CD8-positive, alpha-beta memory T cell (primary cell): ENCODE measurements around the gene ADGRD2. TPM values are rescaled to one million over a fixed set of nuclear protein-coding genes. Genes with fewer than 3 reads are reported as not detected.

ENCODE experiments used
- CTCF ChIA-PET: fragments of 350-600 bp; sonication (Branson Sonifier 250); formaldehyde crosslinking; loops from one replicate; lab custom pipeline; 2021; ENCODE audit warnings: antibody characterized with exemption; lab: Charles Lee
- POLR2A ChIA-PET: fragments of 350-600 bp; sonication (Branson Sonifier 250); formaldehyde crosslinking; loops from one replicate; lab custom pipeline; 2021; ENCODE audit warnings: antibody characterized with exemption; lab: Charles Lee
- DNase-seq, 5 donors: peaks; one replicate each; pipeline versions ENCODE4 v3.0.0 to v3.0.0-alpha.2; 2020 to 2022; ENCODE audit warnings: mixed read lengths in 1 of 5
- H3K27ac ChIP-seq: one replicate; pipeline ENCODE4 v1.7.0; 2013; ENCODE audit warnings: low read depth, mild to moderate bottlenecking, low read length, moderate library complexity
- H3K27me3 ChIP-seq: 2 replicates; pipeline ENCODE4 v1.7.0; 2013; ENCODE audit warnings: low read length, mild to moderate bottlenecking; ENCODE audit not compliant: insufficient read depth, poor library complexity, severe bottlenecking
- H3K36me3 ChIP-seq: 2 replicates; pipeline ENCODE4 v1.7.0; 2013; ENCODE audit warnings: mild to moderate bottlenecking, low read length, moderate library complexity; ENCODE audit not compliant: insufficient read depth
- H3K4me1 ChIP-seq: 2 replicates; pipeline ENCODE4 v1.7.0; 2013; ENCODE audit warnings: mild to moderate bottlenecking, low read length, moderate library complexity; ENCODE audit not compliant: insufficient read depth
- H3K4me3 ChIP-seq: 2 replicates; pipeline ENCODE4 v1.7.0; 2013; ENCODE audit warnings: mild to moderate bottlenecking, low read length
- H3K9me3 ChIP-seq: 2 replicates; pipeline ENCODE4 v1.7.0; 2013; ENCODE audit warnings: mild to moderate bottlenecking, low read length
- H3K27ac Mint-ChIP-seq, 8 donors: one replicate each; pipeline ENCODE4 v1.8.0; 2020 to 2021; ENCODE audit warnings: mixed read lengths in 8 of 8, mild to moderate bottlenecking in 6 of 8, inconsistent platforms in 3 of 8, moderate library complexity in 3 of 8
- H3K27me3 Mint-ChIP-seq, 2 donors: one replicate each; pipeline ENCODE4 v1.8.0; 2020 to 2021; ENCODE audit warnings: mixed read lengths in 2 of 2, mild to moderate bottlenecking in 1 of 2, moderate library complexity in 1 of 2
- H3K36me3 Mint-ChIP-seq, 3 donors: one replicate each; pipeline ENCODE4 v1.8.0; 2020 to 2021; ENCODE audit warnings: mixed read lengths in 3 of 3, inconsistent platforms in 1 of 3, mild to moderate bottlenecking in 1 of 3
- H3K4me1 Mint-ChIP-seq, 3 donors: one replicate each; pipeline ENCODE4 v1.8.0; 2020 to 2021; ENCODE audit warnings: mixed read lengths in 3 of 3, inconsistent platforms in 1 of 3, mild to moderate bottlenecking in 1 of 3
- H3K4me3 Mint-ChIP-seq, 7 donors: one replicate each; pipeline ENCODE4 v1.8.0; 2020 to 2021; ENCODE audit warnings: mixed read lengths in 7 of 7, mild to moderate bottlenecking in 6 of 7, moderate library complexity in 4 of 7, inconsistent platforms in 2 of 7
- H3K9me3 Mint-ChIP-seq, 5 donors: one replicate each; pipeline ENCODE4 v1.8.0; 2020 to 2022; ENCODE audit warnings: mixed read lengths in 5 of 5, mild to moderate bottlenecking in 3 of 5, moderate library complexity in 2 of 5, inconsistent platforms in 1 of 5
- polyA plus RNA-seq: library from polyadenylated mRNA; unstranded; fragments of 300-500 nt; fragmentation: Illumina TruSeq; gene quantifications from one replicate; pipeline ENCODE4 v1.2.3, GENCODE V29; 2021
- total RNA-seq, 2 experiments: library from RNA; stranded (reverse); gene quantifications; one replicate each; pipeline ENCODE4 v1.2.3, GENCODE V29; 2021

ADGRD2 gene
- total and polyA plus RNA-seq, 3 experiments from 2014 or later = not detected

DNA sequence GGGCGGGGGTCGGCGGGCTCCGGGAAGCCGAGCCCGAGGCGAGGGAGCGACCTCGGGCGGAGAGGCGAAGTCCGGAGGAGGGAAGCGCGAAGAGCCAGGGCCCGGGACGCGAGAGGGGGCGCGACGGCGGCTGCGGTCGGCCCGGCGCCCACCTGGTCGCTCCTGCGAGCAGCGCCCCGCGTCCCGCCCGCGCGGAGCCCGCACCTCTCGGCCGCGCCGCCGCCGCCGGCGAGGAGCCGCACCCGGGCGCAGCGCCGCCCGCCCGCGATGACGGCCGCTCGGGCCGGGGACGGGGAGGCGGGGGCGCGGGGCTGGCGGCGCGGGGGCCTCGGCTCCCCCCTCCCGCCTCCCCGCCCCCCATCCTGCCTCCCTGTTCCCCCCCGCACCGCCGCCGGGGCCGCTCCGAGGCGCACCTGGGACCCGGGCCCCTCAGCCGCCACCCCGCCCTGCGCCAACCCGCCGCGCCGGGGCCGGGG is 54.3 kb downstream of the ADGRD2 start:
- H3K4me1 ChIP-seq = peaks cover 4% of the 10 kb centered on the region
- CTCF ChIA-PET = no interaction called here
- DNase-seq = peak in 1 of 5 donors; percentile 16
- no peaks in the 10 kb centered on the region for H3K9me3 ChIP-seq
- no peak overlapping the region for H3K4me3 Mint-ChIP-seq
- H3K9me3 Mint-ChIP-seq = no peaks in the 10 kb centered on the region
- H3K27ac ChIP-seq = no peak overlapping the region
- peaks cover 29 to 33% of the 10 kb centered on the region in 2 donors for H3K27me3 Mint-ChIP-seq
- peaks cover 3 to 10% (median 6%) of the 10 kb centered on the region in 3 donors for H3K4me1 Mint-ChIP-seq
- POLR2A ChIA-PET = no interaction called here
- peaks cover 14% of the 10 kb centered on the region for H3K27me3 ChIP-seq
- no peaks in the 10 kb centered on the region for H3K36me3 ChIP-seq
- no peak overlapping the region for H3K27ac Mint-ChIP-seq
- H3K36me3 Mint-ChIP-seq = no peaks in the 10 kb centered on the region
- H3K4me3 ChIP-seq = no peak overlapping the region

- H3K4me3 Mint-ChIP-seq = peak overlapping the region in 2 of 7 donors; percentile 29
- no peaks in the 10 kb centered on the region for H3K9me3 ChIP-seq
- peaks cover 14% of the 10 kb centered on the region for H3K27me3 ChIP-seq
- H3K27ac ChIP-seq = no peak overlapping the region
- no peaks in the 10 kb centered on the region for H3K9me3 Mint-ChIP-seq
- H3K4me3 ChIP-seq = no peak overlapping the region
- peak overlapping the region in 1 of 8 donors; percentile 43 for H3K27ac Mint-ChIP-seq
- peaks cover 28 to 30% of the 10 kb centered on the region in 2 donors for H3K27me3 Mint-ChIP-seq
- peak in 1 of 5 donors; percentile 33 for DNase-seq
- H3K36me3 Mint-ChIP-seq = no peaks in the 10 kb centered on the region
- ChIA-PET CTCF (no interaction called here), POLR2A (no interaction called here)
- H3K4me1 ChIP-seq = peaks cover 4% of the 10 kb centered on the region
- H3K4me1 Mint-ChIP-seq = peaks cover 3 to 10% (median 6%) of the 10 kb centered on the region in 3 donors
- no peaks in the 10 kb centered on the region for H3K36me3 ChIP-seq
Observed at GRCh38 chr9:124505006-124505900, 55.0 kb downstream of the ADGRD2 start.

DNA sequence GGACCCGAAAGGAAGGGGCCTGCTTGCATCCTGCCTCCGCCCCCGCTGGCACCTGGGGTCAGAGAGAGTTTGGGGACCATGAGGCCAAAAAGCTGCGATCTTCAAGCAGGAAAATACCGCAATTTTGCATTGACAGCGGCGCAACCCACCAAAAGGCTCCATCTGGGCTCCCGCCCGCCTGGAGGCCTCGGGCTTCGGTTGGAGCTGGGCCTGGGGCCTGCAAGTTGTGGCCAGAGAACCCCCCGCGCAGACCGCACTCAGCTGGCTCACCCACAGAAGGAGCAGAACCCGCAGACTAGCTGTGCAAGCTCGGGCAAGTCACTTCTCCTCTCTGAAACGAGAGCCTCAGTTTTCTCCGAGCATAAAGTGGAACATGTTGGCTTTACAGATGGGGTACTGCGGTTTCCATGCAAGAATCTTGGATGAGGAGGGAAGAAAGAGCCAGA is 55.7 kb downstream of the ADGRD2 start:
- Histone ChIP-seq H3K36me3 (no peaks in the 10 kb centered on the region), H3K9me3 (no peaks in the 10 kb centered on the region), H3K4me1 (peaks cover 4% of the 10 kb centered on the region), H3K27ac (no peak overlapping the region), H3K4me3 (no peak overlapping the region), H3K27me3 (peaks cover 14% of the 10 kb centered on the region)
- H3K9me3 Mint-ChIP-seq = no peaks in the 10 kb centered on the region
- H3K4me3 Mint-ChIP-seq = no peak overlapping the region
- peaks cover 25 to 28% of the 10 kb centered on the region in 2 donors for H3K27me3 Mint-ChIP-seq
- CTCF ChIA-PET = no interaction called here
- peak in 1 of 5 donors; percentile 38 for DNase-seq
- no peaks in the 10 kb centered on the region for H3K36me3 Mint-ChIP-seq
- POLR2A ChIA-PET = no interaction called here
- no peak overlapping the region for H3K27ac Mint-ChIP-seq
- H3K4me1 Mint-ChIP-seq = peaks cover 3 to 10% (median 6%) of the 10 kb centered on the region in 3 donors

DNA sequence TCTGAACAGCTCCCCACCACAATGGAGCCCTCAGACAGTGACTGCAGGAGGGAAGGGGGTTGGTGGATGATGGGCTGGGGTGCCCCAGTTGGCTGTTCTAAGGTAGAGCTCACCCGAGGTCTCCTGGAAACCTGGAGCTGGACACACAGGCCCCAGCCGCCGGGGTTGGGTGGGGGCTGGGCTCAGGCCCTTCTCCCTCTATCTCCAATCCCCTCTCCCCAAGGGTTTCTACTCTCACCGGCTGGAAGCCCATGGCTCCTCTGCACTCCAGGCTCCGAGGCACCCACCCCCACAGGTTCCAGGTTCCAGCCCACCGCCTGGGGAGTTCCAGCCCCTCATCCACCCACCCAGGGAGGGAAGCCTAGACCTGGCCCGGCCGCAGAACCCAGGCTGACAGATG is 56.2 kb downstream of the ADGRD2 start:
- ChIA-PET POLR2A (no interaction called here), CTCF (no interaction called here)
- Mint-ChIP-seq H3K27me3 (peaks cover 24 to 27% of the 10 kb centered on the region in 2 donors), H3K4me3 (no peak overlapping the region), H3K27ac (no peak overlapping the region), H3K9me3 (no peaks in the 10 kb centered on the region), H3K4me1 (peaks cover 3 to 10% (median 6%) of the 10 kb centered on the region in 3 donors), H3K36me3 (no peaks in the 10 kb centered on the region)
- H3K9me3 ChIP-seq = no peaks in the 10 kb centered on the region
- H3K4me3 ChIP-seq = no peak overlapping the region
- H3K36me3 ChIP-seq = no peaks in the 10 kb centered on the region
- H3K4me1 ChIP-seq = peaks cover 4% of the 10 kb centered on the region
- DNase-seq = peak in 1 of 5 donors; percentile 43
- H3K27me3 ChIP-seq = peaks cover 14% of the 10 kb centered on the region
- no peak overlapping the region for H3K27ac ChIP-seq

DNA sequence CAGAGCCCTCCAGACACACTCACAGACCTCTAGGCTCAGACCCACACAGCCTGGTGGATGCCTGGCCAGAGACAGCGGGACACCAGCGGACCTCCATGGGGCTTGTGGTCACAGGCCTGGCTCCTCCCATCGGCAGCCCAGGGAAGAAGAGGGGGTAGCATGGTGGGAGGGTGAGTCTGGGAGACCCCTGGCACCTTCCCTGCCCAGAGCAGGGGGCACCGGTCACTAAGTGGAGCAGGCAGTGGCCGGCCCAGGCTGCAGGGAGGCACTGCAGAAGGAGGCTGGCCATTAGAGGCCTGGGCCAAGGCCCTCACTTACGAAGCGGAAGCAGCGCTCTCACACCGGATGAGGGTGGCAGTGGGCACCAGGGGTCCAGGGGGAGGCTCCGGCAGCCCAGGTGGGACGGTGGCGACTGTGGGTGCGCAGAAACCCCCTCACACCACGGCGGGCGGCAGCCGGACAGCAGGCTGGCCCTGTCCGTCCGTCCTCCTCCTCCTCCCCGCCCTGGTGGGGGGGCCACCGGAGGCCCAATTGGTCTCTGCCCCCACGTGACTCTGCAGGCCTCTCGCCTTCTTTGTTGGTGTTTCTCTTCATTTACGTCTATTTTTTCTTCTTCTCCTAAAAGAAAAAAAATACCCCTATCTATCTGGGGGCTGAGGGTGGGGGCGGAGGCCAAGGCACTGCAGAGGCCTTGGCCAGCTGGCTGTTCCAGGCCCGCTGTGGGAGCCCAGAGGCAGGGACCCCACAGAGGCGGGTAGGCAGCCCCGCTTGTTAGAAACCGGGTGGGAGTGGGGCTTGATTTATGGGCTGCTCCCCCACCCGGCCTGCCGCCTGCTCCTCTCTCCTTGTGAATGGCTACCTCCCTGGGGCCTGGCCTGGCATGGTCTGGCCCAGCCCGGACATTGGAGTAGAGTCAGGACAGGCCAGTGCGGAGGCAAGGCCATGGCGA is 57.0 kb downstream of the ADGRD2 start, which contains the start of gene NR5A1:
Gene NR5A1 (minus strand): TSS at position 469 of the 949 bp plus-strand sequence. CDS start 4,004 bp downstream, outside the sequence.
- H3K9me3 ChIP-seq = no peaks in the 10 kb centered on the region
- H3K27me3 ChIP-seq = peaks cover 14% of the 10 kb centered on the region
- H3K4me3 ChIP-seq = no peak within 1 kb of the TSS
- DNase-seq = no peak
- peaks cover 3 to 10% (median 6%) of the 10 kb centered on the region in 3 donors for H3K4me1 Mint-ChIP-seq
- no peaks in the 10 kb centered on the region for H3K36me3 Mint-ChIP-seq
- H3K36me3 ChIP-seq = no peaks in the 10 kb centered on the region
- peaks cover 4% of the 10 kb centered on the region for H3K4me1 ChIP-seq
- no peak within 1 kb of the TSS for H3K27ac ChIP-seq
- no peaks in the 10 kb centered on the region for H3K9me3 Mint-ChIP-seq
- no peak within 1 kb of the TSS for H3K4me3 Mint-ChIP-seq
- no peak within 1 kb of the TSS for H3K27ac Mint-ChIP-seq
- POLR2A ChIA-PET = no interaction called here
- H3K27me3 Mint-ChIP-seq = peaks cover 21 to 24% of the 10 kb centered on the region in 2 donors
- CTCF ChIA-PET = no interaction called here

DNA sequence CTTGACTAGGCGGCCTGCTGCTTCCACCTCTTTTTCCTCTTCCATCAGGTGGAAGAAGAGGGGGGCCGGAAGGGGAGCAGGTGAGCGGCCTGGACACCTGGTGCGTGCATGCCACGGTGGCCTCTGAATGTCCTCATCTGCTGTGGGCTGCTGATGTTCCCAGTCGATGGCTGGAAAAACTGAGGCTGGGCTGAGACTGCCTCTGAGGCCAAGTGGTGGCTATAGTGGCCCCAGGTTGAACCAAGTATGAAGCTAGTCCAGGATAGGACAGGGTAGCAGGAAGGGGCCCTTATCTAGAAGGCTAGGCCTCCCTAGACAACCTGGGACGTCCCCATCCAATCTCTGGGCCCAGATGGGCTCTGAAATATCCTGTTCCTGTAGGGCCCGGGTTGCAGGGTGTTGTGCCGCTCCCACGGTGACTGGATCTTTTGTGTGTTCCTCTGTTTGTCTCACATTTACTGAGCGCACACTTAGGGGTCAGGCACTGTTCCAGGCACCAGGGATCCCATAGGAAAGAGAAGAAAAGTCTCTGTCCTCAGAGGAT is 57.7 kb downstream of the ADGRD2 start:
- peaks cover 14% of the 10 kb centered on the region for H3K27me3 ChIP-seq
- peaks cover 4% of the 10 kb centered on the region for H3K4me1 ChIP-seq
- Mint-ChIP-seq H3K9me3 (no peaks in the 10 kb centered on the region), H3K36me3 (no peaks in the 10 kb centered on the region), H3K4me1 (peaks cover 3 to 10% (median 6%) of the 10 kb centered on the region in 3 donors), H3K4me3 (no peak overlapping the region), H3K27me3 (peaks cover 20 to 24% of the 10 kb centered on the region in 2 donors), H3K27ac (no peak overlapping the region)
- no peak overlapping the region for H3K4me3 ChIP-seq
- ChIA-PET POLR2A (no interaction called here), CTCF (no interaction called here)
- no peak overlapping the region for H3K27ac ChIP-seq
- H3K9me3 ChIP-seq = no peaks in the 10 kb centered on the region
- H3K36me3 ChIP-seq = no peaks in the 10 kb centered on the region
- no peak for DNase-seq

DNA sequence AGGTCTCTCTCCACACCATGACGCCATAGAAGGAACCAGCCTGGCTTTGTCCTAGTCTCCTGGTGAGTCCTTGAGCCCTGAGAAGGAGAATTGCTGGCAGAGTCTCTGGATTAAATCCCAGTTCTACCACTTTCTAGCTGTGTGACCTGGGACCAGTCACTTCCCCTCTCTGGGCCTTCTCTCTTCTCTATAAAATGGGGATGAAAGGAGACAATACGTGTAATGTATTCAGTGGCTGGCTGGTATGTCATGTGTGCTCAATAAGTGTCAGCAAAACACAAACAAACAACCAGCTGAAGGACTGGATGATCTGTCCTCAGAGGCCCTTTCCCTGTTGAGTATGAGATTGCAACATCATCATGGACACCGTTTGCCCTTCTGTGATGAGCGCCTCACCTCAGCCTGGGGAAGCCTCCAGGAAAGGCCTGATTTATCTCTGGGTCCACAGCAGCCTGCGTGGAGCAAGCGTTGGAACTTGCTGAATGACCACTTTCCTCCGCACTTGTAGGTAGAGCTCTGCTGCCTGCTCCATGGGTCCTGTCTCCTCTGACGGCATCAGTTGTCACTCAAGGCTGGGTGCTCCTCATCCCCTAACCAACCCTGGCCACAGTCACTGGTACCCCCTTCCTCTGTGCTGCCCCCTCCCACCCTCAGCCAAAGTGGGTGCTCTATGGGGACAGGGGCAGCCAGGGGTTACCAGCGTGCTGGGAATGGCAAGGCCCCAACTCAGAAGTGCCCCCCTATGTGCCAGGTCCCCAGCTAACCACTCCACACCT is 60.6 kb downstream of the ADGRD2 start:
- Histone ChIP-seq H3K4me1 (no peaks in the 10 kb centered on the region), H3K36me3 (no peaks in the 10 kb centered on the region), H3K27ac (no peak overlapping the region), H3K9me3 (no peaks in the 10 kb centered on the region), H3K4me3 (no peak overlapping the region), H3K27me3 (no peaks in the 10 kb centered on the region)
- ChIA-PET POLR2A (no interaction called here), CTCF (interaction anchor here (0.8 kb wide), 1 partner anchor 13 kb away, joined by 3 read pairs; no protein-coding TSS in a partner anchor)
- Mint-ChIP-seq H3K4me3 (no peak overlapping the region), H3K27ac (no peak overlapping the region), H3K36me3 (no peaks in the 10 kb centered on the region), H3K9me3 (no peaks in the 10 kb centered on the region), H3K4me1 (no peaks in the 10 kb centered on the region), H3K27me3 (peaks cover 10 to 15% of the 10 kb centered on the region in 2 donors)
- DNase-seq = no peak
